Spleen (tissue), 11 donors: ENCODE measurements around the gene SIRT5. TPM values are rescaled to one million over a fixed set of nuclear protein-coding genes. Genes with fewer than 3 reads are reported as not detected.

ENCODE experiments used
- DNase-seq: peaks from one replicate; pipeline ENCODE4 v3.0.0-alpha.2; 2020
- H3K27ac ChIP-seq, 8 donors: fragments of 200-600 bp; sonication (generic) in 7 of 8; 1 replicate in 4 of 8; 2 replicates in 4 of 8; pipeline versions ENCODE4 v1.5.0 to v1.8.0; 2016 to 2021; ENCODE audit warnings: inconsistent platforms in 4 of 8, mild to moderate bottlenecking in 4 of 8, moderate library complexity in 1 of 8
- H3K27me3 ChIP-seq, 7 donors: fragments of 200-600 bp; sonication (generic) in 6 of 7; replicated peaks in 1 of 7; 1 replicate in 4 of 7; 2 replicates in 3 of 7; pipeline versions ENCODE4 v1.5.0 to v1.8.0; 2016 to 2021; ENCODE audit warnings: inconsistent platforms in 3 of 7, mild to moderate bottlenecking in 1 of 7
- H3K36me3 ChIP-seq, 6 donors: fragments of 200-600 bp; sonication (generic) in 5 of 6; 1 replicate in 4 of 6; 2 replicates in 2 of 6; pipeline versions ENCODE4 v1.5.0 to v1.8.0; 2016 to 2021; ENCODE audit warnings: inconsistent platforms in 2 of 6
- H3K4me1 ChIP-seq, 6 donors: fragments of 200-600 bp; sonication (generic) in 5 of 6; 1 replicate in 3 of 6; 2 replicates in 3 of 6; pipeline versions ENCODE4 v1.5.0 to v1.8.0; 2016 to 2021; ENCODE audit warnings: inconsistent platforms in 3 of 6
- H3K4me3 ChIP-seq, 8 donors: fragments of 200-600 bp; sonication (generic) in 7 of 8; 1 replicate in 4 of 8; 2 replicates in 4 of 8; pipeline versions ENCODE4 v1.5.0 to v1.8.0; 2016 to 2021; ENCODE audit warnings: inconsistent platforms in 4 of 8, mild to moderate bottlenecking in 4 of 8, moderate library complexity in 2 of 8
- H3K9me3 ChIP-seq, 8 donors: fragments of 200-600 bp; sonication (generic) in 7 of 8; 1 replicate in 4 of 8; 2 replicates in 4 of 8; pipeline versions ENCODE4 v1.5.0 to v1.8.0; 2016 to 2021; ENCODE audit warnings: inconsistent platforms in 4 of 8
- POLR2A ChIP-seq, 3 donors: fragments of 450-650 bp; IDR thresholded peaks; one replicate each; pipeline ENCODE4 v1.5.1; 2017; ENCODE audit warnings: antibody characterized with exemption in 3 of 3, mild to moderate bottlenecking in 1 of 3
- POLR2AphosphoS5 ChIP-seq, 3 donors: sonication (generic); formaldehyde crosslinking; IDR thresholded peaks; one replicate each; pipeline ENCODE4 v1.5.1; 2017; ENCODE audit warnings: antibody characterized with exemption in 3 of 3
- WGBS, 5 donors: extraction: QIAGEN DNeasy Blood & Tissue Kit in 3 of 5; methylation state at CpG; one replicate each; pipeline versions ENCODE4 v1.1.5 to v1.1.7; 2013 to 2018; 5-methylcytosine and 5-hydroxymethylcytosine counted together
- intact Hi-C: fragments of 100-400 bp; cut with DNase I; formaldehyde crosslinking; loops from one replicate; pipeline ENCODE4 v1.15.0; 2023; ENCODE audit warnings: low total_unique reads
- polyA plus RNA-seq, 3 donors: library from polyadenylated mRNA; stranded (reverse); fragments of 200-250 nt; gene quantifications; one replicate each; pipeline ENCODE4 v1.2.1, GENCODE V29; 2013
- total RNA-seq, 7 donors: library from RNA; depleted of rRNA in 3 of 7; stranded (reverse); fragments of >200 nt in 3 of 7; fragmentation: NEBNext Ultra II Directional in 4 of 7; extraction: Animal tissue kit (Norgen Biotek cat#: 25700) in 4 of 7; gene quantifications; one replicate each; pipeline versions ENCODE4 v1.1.0 to v1.2.1, GENCODE V29; 2016 to 2021
- TF ChIP-seq, protein P1 (sequence below), 11 experiments: fragments of 200-600 bp in 7 of 11; fragments of 450-650 bp in 4 of 11; sonication (generic) in 4 of 11; IDR thresholded peaks in 8 of 11; conservative IDR thresholded peaks in 3 of 11; 1 replicate in 7 of 11; 2 replicates in 4 of 11; pipeline versions ENCODE4 v1.4.0 to v1.8.0; 2016 to 2021; ENCODE audit warnings: antibody characterized with exemption in 11 of 11, inconsistent platforms in 4 of 11, mild to moderate bottlenecking in 1 of 11
- donor health status: healthy with polysubstance abuse.
- donor health status: DM: no; HTN: no; CAD: no; lungs with moderate emphysema.
- donor health status: DM: no; HTN: no; CAD: no.
- donor health status: Bipolar disorder and iron deficiency.
- donor health status: healthy.
- donor health status: DM: no; HTN: no; CAD: no.
- donor health status: DM: yes; HTN: yes; CAD: no.

Gene SIRT5
- total and polyA plus RNA-seq, 10 donors = 8.2 to 23.7 (median 16.1) TPM

DNA sequence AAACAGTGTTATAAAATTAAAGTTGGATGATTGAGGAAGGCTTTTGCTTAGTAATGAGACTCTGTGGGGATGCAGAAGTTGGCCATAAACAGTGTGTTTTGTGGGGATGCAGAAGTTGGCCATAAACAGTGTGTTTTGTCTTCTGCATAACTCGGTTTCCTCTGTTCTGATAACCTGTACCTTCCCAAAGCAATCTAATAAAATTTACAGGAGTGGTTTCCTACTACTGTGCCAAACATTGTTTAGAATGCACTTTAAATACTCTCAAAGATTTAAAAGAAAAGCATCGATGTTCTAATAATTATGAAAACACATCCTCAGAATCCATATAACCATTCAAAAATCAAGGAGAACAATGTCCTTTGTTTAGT lies 36.9 kb upstream of the SIRT5 start:
- no peak for TF ChIP-seq POLR2AphosphoS5 (IDR thresholded peaks at IDR 0.05)
- TF ChIP-seq, protein P1, sequence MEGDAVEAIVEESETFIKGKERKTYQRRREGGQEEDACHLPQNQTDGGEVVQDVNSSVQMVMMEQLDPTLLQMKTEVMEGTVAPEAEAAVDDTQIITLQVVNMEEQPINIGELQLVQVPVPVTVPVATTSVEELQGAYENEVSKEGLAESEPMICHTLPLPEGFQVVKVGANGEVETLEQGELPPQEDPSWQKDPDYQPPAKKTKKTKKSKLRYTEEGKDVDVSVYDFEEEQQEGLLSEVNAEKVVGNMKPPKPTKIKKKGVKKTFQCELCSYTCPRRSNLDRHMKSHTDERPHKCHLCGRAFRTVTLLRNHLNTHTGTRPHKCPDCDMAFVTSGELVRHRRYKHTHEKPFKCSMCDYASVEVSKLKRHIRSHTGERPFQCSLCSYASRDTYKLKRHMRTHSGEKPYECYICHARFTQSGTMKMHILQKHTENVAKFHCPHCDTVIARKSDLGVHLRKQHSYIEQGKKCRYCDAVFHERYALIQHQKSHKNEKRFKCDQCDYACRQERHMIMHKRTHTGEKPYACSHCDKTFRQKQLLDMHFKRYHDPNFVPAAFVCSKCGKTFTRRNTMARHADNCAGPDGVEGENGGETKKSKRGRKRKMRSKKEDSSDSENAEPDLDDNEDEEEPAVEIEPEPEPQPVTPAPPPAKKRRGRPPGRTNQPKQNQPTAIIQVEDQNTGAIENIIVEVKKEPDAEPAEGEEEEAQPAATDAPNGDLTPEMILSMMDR (IDR thresholded peaks at IDR 0.05 in 8 of 11, conservative IDR thresholded peaks at IDR 0.05 in 3 of 11) = no peak
- TF ChIP-seq POLR2A (IDR thresholded peaks at IDR 0.05) = no peak
- intact Hi-C loops = loop anchor here (10.0 kb wide), 1 partner anchor 53 kb away; the partner anchor contains the start of gene GFOD1
- H3K36me3 ChIP-seq = no peaks in the 10 kb centered on the region
- no peaks in the 10 kb centered on the region for H3K27me3 ChIP-seq
- peaks cover 0 to 31% (median 17%) of the 10 kb centered on the region in 6 donors for H3K4me1 ChIP-seq
- no peak for DNase-seq
- no peak overlapping the region for H3K4me3 ChIP-seq
- peak overlapping the region in 3 of 8 donors; percentile 3 to 52 (median 23) for H3K27ac ChIP-seq
- 42 to 64% (median 49%) methylated on average over 2 of the region's 2 CpGs for WGBS, 5 donors
- H3K9me3 ChIP-seq = no peaks in the 10 kb centered on the region

DNA sequence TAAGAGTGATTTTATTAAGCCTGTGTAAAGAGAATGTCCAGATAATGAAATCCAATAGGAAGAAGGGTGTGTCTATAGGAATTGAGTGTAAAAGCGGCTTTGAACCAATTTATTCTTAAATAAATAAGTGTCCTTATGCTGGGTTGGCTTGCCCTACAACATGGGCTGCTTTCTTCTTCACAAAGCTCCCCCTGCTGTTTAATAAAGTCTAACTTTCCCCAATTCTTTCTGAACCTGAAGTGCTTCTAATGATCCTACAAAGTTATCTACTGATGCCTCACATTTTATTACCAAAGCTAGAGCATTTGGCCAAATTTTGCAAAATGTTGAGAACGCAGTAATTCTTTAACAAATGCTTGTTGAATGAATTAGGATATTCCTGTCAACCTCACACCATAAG lies 36.3 kb upstream of the SIRT5 start:
- whole genome bisulfite sequencing, 5 donors = 66 to 77% (median 69%) methylated on average over 2 of the region's 2 CpGs
- H3K27ac ChIP-seq = peak overlapping the region in 3 of 8 donors; percentile 3 to 52 (median 23)
- no peaks in the 10 kb centered on the region for H3K36me3 ChIP-seq
- H3K4me1 ChIP-seq = peaks cover 0 to 31% (median 17%) of the 10 kb centered on the region in 6 donors
- H3K9me3 ChIP-seq = no peaks in the 10 kb centered on the region
- no peak for DNase-seq
- intact Hi-C loops = loop anchor here (2.0 to 10.0 kb wide), 2 partner anchors 53 to 201 kb away; partner anchors contain the start of gene GFOD1
- H3K4me3 ChIP-seq = no peak overlapping the region
- no peaks in the 10 kb centered on the region for H3K27me3 ChIP-seq
- TF ChIP-seq, protein P1 (IDR thresholded peaks at IDR 0.05 in 8 of 11, conservative IDR thresholded peaks at IDR 0.05 in 3 of 11) = peak; percentile 11 to 62 (median 48)
- no peak for TF ChIP-seq POLR2AphosphoS5 (IDR thresholded peaks at IDR 0.05)

DNA sequence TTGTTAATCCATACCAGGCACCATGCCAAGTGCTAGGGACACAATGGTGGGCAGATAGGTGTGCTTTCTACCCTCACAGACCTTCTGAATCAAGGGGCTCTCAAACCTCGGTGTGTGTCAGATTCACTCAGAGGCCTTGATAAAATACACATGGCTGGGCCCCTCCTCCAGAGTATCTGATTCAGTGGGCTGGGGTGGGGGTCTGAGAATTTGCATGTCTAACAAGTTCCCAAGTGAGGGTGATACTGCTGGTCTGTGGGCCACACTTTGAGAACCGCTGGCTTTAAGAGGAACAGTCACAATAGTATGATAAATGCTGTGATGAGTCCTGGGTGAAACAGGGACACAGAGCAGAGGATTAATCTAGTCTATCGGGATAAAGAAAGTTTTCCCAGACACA lies 35.8 kb upstream of the SIRT5 start:
- Histone ChIP-seq H3K36me3 (no peaks in the 10 kb centered on the region), H3K4me3 (no peak overlapping the region), H3K9me3 (no peaks in the 10 kb centered on the region), H3K27me3 (no peaks in the 10 kb centered on the region), H3K4me1 (peaks cover 0 to 31% (median 17%) of the 10 kb centered on the region in 6 donors), H3K27ac (no peak overlapping the region)
- TF ChIP-seq, protein P1 (IDR thresholded peaks at IDR 0.05 in 8 of 11, conservative IDR thresholded peaks at IDR 0.05 in 3 of 11) = no peak
- TF ChIP-seq POLR2A (IDR thresholded peaks at IDR 0.05) (no peak), POLR2AphosphoS5 (IDR thresholded peaks at IDR 0.05) (no peak)
- DNase-seq = no peak
- 93 to 97% (median 95%) methylated on average over 3 of the region's 3 CpGs for WGBS, 5 donors
- intact Hi-C loops = loop anchor here (2.0 to 10.0 kb wide), 2 partner anchors 54 to 202 kb away; partner anchors contain the start of gene GFOD1

- no peaks in the 10 kb centered on the region for H3K36me3 ChIP-seq
- H3K27me3 ChIP-seq = no peaks in the 10 kb centered on the region
- WGBS, 5 donors = 60 to 85% (median 69%) methylated on average over 1 of the region's 1 CpG
- H3K4me3 ChIP-seq = no peak overlapping the region
- no peak overlapping the region for H3K27ac ChIP-seq
- DNase-seq = no peak
- H3K4me1 ChIP-seq = peaks cover 0 to 31% (median 13%) of the 10 kb centered on the region in 6 donors
- TF ChIP-seq POLR2A (IDR thresholded peaks at IDR 0.05) (no peak), POLR2AphosphoS5 (IDR thresholded peaks at IDR 0.05) (no peak)
- TF ChIP-seq, protein P1 (IDR thresholded peaks at IDR 0.05 in 8 of 11, conservative IDR thresholded peaks at IDR 0.05 in 3 of 11) = no peak
- intact Hi-C loops = loop anchor here (2.0 to 10.0 kb wide), 2 partner anchors 55 to 203 kb away; partner anchors contain the start of gene GFOD1
- H3K9me3 ChIP-seq = no peaks in the 10 kb centered on the region
Observed at GRCh38 chr6:13539572-13539971, 34.8 kb upstream of the SIRT5 start.
